RPMI7951 (cell line): ENCODE results near the gene PPIL1. TPM values are rescaled to one million over a fixed set of nuclear protein-coding genes. Genes with fewer than 3 reads are reported as not detected.

Experiments
- DNase-seq: peaks from one replicate; pipeline ENCODE4 v3.0.0-alpha.2; 2012; ENCODE audit warnings: low read depth
- total RNA-seq: library from RNA; depleted of rRNA; stranded (reverse); fragments of >200 nt; shearing (Covaris generic); gene quantifications from 2 replicates; pipeline ENCODE4 v1.2.3, GENCODE V29; 2014

The PPIL1 gene
- total RNA-seq, 1 experiment from 2014 or later = 52.4 TPM

DNA sequence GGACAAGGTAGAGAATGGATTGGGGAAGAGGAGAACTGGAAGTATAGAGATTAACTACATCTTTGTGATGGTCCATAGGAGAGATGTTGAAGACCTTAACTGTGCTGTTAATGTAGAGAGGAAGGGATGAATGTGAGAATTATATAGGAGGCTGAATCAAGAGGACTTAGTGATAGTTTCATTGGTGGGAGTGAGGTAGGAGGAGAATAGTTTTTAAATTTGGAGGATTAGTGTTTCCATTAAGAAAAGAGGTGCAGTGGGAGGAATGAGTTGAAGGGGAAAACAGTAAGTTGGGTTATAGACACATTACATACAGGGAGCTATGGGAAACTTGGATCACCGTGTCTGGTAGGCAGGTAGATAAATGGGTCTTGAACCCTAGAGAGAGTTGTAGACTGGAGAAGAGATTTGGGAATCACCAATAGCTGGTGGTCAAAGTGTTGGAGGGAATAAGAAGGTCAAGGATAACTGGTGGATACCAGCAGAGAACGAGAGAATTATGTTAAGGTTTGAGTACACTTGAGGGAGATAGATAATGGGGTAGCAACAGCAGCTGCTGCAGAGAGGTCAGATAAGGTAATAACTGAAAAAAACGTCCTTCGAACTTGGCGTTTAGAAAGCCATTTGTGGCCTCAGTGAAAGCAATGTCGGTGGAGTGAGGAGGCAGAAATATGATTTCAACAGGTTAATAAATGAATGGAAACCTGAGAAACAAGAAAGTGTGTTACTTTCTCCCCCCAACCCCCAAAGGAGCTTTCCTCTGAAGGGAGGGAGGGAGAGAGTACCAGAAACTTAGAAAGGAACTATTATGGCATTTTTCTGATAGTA, 14.3 kb upstream of the PPIL1 start:
- no peak for DNase-seq

- DNase-seq = no peak
Observed at GRCh38 chr6:36888115-36888643, 13.6 kb upstream of the PPIL1 start.

GRCh38 chr6:36886950-36887618, 12.5 kb upstream of the PPIL1 start:
- no peak for DNase-seq

GRCh38 chr6:36885461-36886401, 11.1 kb upstream of the PPIL1 start, which contains the start of gene C6orf89:
Gene C6orf89 (plus strand): TSS chr6:36885952. CDS start chr6:36899445, 13,493 bp downstream.
- peak; percentile 98 for DNase-seq

- no peak for DNase-seq
Observed at GRCh38 chr6:36884610-36885009, 10.0 kb upstream of the PPIL1 start.

GRCh38 chr6:36875250-36875633, 639 bp upstream of the PPIL1 start:
- DNase-seq = no peak

DNA sequence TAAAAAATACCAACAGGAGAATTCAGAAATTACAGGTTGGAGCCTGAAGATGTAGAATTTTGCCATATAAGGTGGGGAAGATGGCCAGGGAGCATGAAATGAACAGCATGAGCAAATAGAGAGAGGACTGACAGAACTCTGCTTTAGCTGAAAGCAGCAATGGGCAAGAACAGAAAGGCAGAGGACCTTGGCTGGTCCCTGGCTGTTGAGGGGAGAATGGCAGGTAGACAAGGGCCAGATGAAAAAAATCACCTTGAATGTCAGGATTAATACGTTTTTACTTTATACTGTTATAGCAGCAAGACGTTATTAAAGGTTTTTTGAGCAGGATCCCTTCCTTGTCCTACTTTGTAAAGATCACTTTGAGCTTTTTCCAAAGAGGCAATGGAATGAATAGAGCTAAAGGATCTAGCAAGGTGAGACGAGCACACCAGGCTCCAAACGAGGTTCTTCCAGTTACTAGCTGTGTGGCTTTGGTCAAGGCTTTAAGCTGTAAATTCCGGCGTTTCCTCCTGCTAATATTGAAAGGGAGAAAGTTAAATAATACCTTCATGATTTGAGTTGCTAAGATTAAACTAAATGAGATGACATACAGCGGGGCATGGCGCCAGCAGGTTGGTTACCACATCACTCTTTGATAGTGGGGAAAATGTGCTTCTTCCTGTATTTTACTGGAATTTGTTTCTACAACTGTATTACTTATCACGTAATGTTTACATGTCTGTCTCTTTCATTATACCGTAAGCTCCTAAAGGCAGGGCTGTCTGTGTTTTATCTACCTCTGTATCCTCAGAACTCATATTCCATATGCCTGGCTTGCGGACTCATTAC, 776 bp downstream of the PPIL1 start:
- DNase-seq = no peak

- DNase-seq = no peak
Observed at GRCh38 chr6:36873115-36873514, 1.5 kb downstream of the PPIL1 start.

DNA sequence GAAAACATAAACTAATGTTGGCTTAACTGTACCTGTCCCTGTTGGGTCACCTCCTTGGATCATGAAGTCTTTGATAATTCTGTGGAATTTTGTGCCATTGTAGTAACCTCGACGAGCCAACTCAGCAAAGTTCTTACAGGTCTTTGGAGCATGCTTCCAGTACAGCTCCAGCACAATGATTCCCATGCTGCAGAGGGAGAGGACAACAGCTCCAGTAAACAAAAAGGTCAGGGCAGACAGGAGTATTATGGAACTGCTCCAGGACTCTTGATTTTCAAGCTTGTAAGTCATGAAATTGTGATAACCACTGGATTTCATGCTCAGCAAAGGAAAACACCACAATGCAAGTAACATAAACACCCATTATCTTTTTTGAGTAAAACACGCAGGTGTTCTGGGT, 2.9 kb downstream of the PPIL1 start:
- DNase-seq = no peak

- no peak for DNase-seq
Observed at GRCh38 chr6:36867471-36868224, 7.0 kb downstream of the PPIL1 start.

DNA sequence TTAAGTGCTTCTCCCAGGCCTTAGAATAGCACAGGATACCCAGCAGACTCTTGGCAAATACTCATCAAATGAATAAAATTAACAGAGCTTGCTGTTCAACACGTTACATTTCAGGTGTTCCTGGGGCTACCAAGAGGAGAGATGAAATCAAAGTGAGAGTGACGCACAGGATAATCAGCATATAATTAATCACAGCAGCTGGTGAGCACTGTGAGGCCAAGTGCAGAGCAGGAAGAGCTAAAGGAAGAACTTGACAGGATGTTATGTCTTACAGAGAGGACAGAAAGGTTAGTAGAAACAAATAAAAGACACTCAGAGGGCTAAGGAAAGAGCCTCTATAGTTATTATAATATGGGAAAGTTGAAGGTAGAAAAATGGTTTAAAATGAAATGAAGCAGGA, 8.8 kb downstream of the PPIL1 start:
- no peak for DNase-seq

DNA sequence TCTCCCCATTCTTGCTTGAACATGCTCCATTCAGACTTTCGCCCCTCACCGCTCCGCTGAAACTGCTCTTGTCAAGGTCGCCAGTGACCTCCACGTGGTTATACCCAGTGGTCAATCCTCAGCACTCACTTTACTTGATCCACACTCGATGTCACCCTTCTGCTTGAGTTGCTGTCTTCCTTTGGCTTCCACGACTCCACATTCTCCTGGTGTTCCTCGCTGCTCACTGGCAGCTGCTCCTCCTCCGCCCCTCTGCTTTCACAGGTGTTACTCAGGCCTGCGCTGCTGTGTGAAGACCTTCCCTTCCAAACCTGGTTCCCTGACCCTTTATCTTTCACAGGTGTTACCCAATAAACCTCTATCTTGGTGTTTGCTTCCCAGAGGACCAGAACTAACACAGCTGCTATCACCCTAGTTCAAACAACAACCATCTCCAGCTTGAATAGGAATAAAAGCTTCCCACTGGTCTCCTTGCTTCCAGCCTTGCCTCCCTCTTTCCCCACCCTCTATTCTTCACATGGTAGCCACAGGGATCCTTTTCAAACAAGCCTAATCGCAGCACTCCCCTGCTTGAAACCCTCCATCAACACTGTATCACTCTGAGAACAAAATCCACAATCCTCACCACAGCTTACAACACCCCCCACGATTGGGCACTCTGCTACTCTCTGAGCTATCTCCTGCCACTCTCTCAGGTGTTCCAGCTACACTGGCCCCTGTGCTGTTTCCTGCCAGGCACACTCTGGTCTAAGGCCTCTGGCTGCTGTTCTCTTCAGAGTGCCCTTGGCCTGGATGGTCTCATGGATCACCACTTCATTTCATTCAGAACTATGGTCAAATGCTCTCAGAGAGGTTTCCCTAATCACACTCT, 10.7 kb downstream of the PPIL1 start:
- DNase-seq = no peak

DNA sequence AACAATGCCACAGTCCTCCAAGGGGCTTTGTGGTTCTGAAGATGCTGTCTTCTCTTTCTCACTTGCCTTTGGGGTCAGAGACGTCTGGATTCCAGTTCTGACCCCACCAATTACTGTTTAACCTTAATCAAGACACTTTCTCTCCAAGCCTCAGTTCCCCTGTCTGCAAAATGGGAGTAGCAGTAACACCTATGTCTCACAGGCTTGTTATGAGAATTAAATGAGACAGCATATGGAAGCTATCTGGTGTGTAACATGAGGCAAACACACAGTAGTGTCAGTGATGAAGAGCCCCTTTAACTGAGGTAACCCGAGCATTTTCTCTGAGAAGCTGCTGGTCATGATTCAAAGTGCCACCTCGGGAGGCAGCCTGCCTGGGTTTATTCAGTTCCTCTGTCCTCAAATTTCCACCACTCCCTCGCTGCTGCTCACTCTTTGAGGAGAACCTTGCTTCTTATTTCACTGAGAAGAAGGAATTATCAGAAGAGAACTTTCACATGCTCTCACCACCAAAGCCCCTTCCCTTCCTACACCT, 11.7 kb downstream of the PPIL1 start:
- no peak for DNase-seq

DNA sequence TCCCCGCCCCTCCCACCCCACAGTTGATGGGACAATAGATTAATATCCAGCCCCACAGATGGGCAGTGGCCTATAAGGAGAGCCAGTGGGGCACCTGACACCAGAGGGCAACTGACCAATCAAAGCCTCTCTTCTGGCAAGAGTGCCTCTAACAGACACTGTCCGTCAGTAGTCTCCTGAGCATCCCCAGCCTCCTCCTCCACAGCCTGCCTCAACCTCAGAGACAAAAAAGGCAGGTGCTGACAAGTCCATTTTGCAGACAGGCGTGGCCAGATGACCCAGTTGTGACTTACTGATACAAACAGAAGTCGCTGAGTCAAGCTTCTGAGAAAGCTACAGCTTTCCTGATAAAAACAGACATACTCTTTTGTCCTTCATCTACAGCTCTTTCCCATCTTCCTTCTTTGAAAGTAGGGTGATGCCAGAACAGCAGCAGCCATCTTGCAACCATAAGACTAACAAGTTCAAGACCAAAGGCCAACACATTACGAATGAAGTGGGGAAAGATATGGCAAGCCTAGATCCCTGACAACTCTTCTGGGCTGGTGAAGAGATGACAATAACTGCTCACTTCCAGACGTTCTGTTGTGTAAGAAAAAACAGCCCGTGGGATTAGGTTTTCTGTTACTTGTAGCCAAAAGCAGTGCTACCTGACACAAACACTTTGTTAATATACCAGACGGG, 12.3 kb downstream of the PPIL1 start:
- no peak for DNase-seq

GRCh38 chr6:36860126-36860525, 14.5 kb downstream of the PPIL1 start:
- DNase-seq = no peak

GRCh38 chr6:36858407-36858981, 16.1 kb downstream of the PPIL1 start:
- no peak for DNase-seq

DNA sequence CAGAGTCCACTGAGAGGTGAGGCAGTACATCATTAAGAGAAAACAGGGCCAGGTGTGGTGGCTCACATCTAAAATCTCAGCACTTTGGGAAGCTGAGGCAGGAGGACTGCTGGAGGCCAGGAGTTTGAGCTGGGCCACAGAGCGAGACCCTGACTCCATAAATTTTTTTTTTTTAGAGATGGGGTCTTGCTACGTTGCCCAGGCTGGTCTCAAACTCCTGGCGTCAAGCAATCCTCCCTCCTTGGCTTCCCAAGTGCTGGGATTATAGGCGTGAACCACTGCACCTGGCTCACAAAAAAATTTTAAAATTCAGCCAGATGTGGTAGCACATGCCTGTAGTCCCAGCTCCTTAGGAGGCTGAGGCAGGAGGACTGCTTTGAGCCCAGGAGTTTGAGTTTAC, 17.3 kb downstream of the PPIL1 start:
- DNase-seq = no peak

DNA sequence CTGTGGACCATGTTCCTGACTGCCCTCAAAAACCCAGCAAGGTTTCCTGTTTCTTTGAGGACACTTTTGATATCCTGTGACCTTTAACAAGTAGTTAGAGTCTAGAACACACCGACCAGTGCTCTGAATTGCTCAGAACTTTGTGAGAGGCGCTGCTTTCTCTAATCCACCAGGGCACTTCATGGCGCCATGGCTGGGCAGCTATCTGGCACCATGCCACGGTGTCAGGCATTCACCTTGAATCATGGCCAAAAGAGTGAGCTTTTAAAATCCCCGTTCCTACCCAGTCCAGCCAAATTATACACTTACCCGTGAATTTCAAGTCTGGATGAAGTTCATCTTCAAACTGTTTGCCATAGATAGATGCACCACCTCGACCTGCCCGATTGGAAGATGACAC, 18.3 kb downstream of the PPIL1 start:
- no peak for DNase-seq
